GM19043 (cell line): ENCODE results near the gene CXXC4.

Experiments
- ATAC-seq: cut with Tn5 transposase; IDR thresholded peaks from one replicate; pipeline ENCODE4 v1.9.1; 2021; ENCODE audit warnings: low read depth; ENCODE audit not compliant: unreplicated experiment

Gene CXXC4

DNA sequence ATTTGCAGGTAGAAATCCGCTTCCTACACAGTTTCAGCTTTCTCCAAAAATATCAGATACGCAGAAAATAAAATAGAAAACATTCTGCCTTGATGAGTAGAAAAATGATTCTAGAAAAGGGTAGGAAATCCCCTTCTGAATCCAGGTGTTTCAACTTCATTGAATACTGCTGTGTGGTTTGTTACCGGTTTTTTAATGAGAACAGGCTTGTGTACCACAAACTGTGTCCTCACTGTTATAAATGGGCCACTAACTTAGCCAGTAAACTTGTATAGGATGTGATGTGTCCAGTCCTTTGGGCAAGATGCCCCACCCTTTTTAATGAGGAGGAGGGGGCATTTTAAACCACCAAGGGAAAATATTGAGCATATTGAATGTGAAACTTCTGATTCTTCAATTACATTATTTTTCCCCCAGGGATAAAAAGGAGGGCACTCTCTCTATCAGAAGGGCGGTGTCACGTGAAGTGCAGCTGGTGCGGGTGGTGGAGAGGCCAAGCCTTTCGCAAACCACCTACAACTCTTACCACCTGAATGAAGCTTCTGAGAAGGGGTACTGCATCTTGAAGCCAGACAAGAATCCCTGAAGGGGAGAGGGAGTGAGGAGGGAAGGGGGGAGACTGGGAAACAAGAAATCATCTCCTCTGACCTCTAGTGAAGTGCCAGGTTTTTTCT is 4.5 kb downstream of the CXXC4 start:
- ATAC-seq, result peak; percentile 34

DNA sequence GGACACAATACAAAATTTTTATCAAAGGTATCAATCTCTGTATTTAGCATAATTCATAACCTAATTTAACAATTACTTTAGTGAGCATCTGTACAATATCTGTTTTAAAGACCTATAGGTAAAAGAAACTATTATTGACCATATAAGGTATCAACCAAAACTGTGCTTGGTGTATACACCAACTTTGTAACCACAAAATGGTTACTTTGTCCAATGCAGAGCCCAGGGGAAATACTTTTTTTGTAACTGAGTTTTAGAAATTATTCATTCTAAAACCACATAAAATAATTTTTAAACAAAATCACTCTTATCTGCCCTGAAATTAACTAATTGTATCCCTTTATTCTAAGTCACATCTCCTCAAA is 5.0 kb downstream of the CXXC4 start:
- ATAC-seq, result no peak

DNA sequence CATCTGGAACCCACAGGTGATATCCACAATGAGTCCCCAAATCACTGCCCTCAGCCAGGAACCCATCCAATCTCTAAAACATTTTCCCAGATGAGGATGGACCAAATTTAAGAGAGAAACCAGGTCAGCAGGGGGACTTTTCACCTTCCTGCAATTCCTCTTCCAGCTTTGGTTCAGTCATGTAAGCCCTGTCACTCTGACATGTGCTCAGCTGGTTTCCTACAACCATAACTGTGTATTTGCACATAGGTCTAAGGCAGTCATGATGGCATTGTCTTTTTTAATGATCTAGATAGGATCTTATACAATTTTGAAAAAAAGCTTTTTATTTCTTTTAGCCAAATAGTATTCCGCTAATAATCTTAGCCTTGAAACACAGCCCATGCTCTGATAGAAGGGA is 6.5 kb downstream of the CXXC4 start:
- ATAC-seq, result no peak

DNA sequence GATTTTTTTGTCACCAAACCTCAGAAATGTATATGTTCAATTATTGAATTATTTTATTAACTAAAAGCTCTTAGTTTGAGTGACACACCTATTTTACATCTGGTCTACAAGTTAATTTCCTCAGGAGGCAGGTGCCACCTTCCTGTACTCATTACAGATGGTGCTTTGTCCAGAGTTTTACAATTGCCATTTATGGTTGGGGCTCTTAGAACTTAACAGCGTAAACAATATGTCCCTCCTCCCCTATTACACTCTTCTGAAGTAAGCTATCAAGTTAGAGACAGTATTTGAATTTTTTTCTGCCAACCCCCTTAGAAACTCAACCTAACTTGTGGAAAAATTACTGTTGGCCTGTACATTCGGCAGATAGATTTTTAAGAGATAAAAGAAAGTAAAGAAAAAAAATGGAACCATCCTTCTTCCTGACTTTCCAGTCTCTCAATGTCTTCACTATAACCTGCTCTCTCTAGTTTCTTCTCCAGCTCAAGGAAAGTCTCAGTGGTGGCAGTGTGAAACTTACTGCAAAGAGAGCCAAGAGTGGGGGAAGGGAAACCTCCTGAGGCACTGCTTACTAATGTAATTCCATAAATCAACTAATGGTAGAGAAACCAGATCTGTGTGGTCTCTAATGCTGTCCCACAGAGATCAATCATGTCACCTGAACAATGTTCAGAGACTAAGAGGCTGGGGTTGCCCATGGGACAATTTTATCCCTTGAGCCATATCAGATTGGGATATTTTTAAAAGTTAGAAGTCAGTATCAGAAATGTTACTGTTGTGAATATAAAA is 7.8 kb downstream of the CXXC4 start:
- no peak for ATAC-seq

DNA sequence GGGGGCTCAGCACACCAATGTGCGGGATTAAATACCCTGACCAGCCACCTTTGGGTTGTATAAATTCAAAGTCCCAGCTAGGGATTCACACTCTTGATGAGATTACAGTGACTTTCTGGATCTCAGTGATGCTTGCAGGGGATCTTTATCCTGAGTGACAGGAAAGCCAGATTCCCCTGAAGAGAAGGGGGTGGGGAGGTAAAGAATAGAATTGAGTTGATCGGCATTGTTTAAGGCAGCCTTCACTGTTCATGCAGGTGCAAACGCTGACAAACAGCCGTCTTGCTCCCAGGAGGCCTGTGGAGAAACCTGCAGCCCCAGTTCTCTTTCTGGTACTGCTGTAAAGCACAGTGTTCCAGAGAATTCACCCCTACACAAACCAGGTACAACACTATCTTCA is 19.0 kb downstream of the CXXC4 start:
- no peak for ATAC-seq

DNA sequence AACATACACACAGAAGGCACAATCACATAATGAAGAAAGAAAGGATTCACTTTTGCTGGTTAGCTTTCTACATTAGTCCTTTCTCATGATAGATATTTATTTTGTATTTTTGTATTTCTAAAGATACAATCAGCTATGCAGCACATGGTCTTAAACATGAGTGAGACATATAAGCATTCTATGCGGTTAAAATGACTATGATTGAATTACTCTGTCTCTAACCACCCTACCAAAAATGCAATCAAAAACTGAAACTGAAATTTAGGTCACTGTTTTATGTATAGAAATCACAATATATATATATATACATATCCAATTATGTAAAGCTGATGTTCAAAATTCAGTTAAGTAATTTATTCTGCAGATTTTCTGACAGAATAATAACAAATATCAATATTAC is 21.9 kb downstream of the CXXC4 start:
- ATAC-seq, result no peak

DNA sequence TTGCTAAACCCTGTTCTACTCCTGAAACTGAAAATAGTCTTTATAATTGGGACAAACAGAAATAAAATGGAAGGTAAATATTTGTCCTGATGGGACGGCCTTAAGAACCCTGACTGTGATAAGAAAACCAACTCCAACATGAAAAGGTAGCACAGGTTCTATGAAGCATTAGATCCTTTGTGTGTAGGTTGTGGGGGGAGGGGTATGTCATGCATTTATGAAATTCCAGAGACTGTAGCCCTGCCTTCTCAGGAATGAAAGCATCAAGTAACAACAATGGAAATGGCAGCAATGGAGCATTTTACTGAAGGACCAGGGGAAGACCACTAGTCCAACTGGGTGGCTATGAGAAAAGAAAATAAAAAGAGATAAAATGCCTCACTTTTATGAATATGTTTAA is 23.9 kb downstream of the CXXC4 start:
- ATAC-seq, result no peak

DNA sequence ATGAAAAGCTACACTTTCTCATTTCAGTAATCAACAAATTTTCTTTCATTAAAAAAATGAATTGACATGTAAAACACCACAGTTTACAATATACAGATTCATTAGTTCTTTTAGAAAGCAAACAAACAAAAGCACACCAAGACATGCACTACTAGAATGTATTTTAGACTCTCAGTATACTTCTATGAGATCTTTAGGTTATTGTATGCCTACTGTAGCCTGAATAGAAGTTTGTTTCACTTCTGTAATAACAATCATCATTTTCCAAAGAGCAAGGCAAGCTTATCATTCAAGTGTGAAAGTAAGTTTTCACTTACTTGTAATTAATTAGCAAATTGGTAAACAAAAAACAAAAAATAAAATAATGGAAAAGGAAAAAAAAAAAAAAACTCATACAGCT is 24.9 kb downstream of the CXXC4 start:
- no peak for ATAC-seq

DNA sequence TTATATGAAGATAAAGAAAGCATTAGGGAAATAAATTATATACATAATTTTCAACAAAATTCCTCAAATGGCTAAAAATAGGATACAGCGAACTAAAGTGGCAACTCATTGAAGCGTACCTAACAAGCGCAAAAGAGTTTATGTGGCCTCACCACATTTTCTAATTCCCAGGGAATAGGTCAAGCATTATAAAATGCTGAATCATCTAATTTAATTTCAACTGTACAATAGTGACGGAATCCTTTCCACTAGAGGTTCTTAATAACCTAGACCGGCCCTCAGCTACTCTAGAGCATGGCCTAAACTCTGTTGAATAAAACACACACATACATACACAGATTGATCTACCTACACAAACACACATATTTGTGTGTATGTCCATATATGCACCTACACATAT is 29.1 kb downstream of the CXXC4 start:
- ATAC-seq, result no peak

DNA sequence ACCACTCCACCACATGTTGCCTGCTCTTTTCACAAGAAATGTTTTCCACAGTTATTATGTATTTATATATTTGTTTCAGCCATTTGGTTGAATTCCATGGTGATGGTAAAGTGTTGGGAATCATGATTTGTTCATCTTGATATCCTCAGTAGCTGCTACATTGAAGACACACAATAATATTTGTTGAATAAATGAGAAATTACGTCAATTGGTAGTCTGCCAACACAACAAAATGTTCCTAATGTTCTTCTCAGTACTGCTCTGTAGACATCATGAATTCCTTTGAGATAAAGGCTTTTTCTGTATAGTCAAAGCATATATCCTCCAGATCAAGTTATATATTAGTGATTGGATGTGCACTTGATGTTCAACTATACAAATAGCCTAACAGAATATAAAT is 29.5 kb downstream of the CXXC4 start:
- no peak for ATAC-seq

DNA sequence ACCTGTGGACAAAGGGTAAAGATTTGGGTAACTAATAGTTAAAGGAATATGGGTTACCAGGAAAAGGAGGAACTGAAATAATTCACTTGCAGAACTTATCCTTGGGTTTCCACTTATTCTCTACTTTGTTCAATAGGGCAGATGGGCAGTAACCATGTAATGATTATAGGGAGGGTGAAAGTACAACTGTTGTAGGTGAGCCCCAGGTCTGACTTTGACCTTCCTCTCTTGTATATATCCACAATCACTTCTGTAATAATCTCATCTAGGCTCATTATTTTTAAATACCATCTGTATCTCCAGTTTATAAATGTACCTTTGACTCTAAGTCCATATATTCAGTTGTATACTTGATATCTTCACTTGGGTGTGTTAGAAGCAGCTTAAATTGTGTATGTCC is 32.1 kb downstream of the CXXC4 start:
- ATAC-seq, result no peak

DNA sequence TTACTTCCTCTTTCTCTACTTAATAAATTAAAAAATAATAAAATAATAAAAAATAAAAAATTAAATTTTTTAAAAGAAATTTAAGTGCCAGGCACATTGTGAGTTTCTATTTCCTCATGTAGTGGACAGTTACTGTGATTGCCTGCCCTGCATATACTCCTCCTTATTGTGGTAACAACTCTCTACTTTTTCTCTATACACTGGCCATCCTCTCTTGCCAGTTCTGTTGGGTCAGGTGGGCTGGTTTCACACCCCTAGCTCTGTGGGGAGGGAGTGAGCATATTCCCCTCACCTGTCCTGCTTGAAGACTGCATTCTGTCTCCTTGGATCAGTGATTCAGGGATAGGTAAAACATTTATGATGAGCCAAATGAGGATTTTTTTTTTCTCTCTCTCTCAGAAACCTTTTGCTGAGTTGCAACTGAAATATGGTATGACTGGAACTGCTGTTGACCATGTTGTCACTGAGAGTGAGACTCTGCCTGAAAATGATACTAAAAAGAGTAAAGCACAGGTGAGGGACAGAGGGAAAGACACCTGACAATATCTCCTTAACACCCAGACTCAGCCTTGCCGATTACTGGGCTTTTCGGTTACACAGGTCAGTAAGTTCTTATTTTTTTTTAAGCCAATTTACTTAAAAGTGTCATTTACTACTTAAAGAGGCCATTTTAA is 37.2 kb downstream of the CXXC4 start:
- ATAC-seq, result no peak

DNA sequence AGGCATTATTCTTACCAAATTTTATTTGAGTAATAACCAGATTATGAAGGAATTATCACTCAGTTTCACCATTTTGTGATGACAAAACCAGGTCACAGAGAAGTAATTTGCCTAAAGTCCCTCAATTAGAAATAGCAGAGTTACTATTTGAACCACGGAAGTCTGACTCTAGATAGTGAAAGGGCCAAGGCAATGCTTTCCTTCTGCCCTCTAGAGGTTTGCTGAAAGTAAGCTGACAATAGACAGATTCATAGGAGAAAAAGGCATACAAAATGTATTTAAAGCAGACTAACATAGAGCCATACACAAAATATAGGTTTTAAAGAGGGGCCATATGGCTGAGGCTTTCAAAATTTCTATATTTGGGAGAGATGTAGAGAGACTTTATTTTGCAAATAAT is 43.1 kb downstream of the CXXC4 start:
- peak; percentile 58 for ATAC-seq

DNA sequence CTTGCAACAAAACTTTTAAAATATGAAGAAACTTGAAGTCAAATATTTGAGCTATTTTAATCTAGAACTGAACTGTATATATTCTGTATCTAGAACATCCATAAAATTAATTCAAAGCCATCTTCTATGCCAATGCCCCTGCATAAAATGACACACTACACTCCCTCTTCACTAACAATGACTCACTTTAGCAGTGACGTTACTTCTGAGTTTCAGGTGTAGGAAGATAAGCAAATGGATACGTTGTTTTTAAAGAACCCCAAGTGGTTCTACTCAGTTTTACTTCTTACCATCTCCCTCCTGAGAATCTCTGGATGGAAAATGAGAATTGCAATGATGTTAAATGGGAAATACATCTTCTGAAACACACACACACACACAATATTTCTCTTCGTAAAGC is 45.2 kb downstream of the CXXC4 start:
- ATAC-seq, result no peak

DNA sequence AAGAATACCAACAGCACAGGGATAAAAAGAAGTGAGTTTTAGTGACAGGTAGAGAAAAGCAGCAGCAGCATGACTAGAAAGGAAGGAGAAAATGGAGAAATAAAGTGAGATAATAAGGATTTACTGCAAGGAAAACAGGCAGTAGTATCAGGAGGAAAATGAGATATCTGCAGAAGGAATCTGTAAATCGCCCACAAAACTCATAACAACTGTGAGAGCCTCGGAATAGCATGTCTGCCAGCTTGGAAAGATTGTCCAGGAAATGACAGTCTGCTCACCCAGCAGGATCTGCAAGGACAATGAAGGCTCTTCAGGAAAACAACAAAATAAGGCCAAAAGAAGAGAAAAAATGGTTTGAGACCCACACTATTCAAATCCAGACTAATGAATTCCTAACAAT is 47.4 kb downstream of the CXXC4 start:
- no peak for ATAC-seq

DNA sequence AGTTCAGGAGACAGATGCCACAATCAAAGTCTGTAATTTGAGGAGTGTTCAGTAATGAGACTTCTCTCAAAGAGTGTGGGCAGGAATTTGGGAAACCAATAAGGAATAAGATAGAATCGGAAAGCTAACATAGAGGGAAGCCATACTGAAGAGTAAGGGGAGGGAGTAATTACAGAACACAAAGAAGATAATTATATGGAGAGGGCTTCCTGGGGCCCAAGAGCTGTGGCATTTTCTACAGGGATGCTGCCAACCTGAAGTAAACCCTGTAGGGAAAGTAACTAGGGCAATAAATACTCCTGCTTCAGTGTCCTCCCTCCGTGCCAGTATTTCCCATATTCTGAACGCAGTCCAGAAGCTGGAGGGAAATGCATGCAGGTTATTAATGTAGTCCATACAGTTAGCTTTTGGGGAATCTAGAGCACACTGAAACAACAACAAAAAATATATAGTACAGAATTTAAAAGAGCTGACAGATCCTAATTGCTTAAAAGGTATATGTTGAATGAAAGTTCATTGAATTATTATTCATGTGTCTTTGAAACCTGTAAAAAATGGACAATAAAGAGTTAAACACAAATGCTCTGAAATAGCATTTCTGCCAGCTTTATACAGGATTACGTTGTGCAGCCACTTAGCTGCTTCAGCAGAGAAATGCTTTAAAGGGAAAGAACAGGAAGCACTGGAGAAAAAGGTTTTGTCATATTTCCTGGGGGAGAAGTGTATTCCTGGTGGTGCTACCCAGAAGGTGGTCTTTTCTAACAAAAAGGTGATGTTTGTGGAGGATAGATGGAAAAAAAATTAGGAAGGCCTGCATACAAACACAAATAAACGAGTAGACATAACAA is 48.0 kb downstream of the CXXC4 start:
- no peak for ATAC-seq

DNA sequence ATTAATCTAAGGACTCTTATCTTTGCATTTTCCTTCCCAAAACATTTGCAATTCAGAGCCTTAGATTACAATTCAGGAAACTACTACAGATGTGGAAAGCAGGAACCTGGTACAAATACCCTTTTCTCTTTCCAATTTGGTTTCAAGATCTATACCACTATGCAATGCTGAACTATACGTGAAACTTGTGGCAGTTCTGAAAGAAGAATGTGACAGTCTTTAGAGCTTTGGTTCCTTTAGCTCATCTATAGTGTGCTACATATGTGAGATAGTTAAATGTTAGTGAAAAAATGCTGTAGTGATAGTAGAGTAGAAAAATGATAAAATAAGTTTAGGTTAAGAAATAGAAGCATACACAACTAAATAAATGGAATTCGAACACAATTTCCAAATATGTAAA is 50.0 kb downstream of the CXXC4 start:
- no peak for ATAC-seq

DNA sequence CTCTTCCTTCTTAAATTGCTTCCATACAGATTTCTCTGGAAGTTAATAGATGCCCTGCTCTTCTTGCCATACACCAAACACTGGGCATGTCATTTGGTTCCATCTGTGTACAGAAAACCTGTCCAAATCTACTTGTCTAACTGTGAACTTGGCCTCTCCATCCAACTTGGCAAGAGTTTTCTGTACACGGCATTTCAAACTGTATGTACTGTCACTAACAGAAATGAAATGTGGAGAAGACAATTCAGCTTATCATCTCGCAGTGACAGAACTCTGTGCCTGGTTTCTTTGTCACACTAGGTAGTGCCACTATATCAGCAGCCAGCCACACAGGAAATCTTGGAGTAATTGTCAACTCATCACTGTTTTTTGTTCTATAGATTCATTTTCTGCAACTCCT is 58.2 kb downstream of the CXXC4 start:
- no peak for ATAC-seq

DNA sequence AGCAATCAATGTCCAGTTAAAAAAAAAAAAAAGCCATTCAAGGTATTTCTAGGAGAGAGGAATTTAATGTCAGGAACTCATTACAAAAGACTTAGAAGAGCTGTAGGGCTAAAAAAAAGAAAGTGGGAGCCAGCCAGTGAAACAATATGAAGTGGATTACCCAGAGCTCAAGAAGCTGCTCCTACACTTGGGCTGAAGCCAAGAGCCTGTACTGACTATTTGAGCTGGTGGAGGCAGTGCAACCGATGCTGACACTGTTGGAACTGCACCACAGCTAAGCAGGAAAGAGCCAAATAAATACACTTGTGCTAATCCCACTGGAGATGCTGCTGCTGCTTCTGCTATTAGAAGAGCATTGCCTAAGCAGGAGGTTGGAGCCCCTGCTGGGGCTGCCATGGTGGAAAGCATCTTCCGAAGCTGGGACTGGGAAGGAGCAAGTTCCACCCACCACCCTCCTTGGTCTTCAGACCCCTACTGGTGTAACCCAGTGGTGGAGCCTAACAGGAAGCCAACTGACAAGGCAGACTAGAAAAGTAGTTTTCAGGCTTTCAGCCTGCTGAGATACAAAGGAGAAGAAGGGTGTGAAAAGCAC is 65.4 kb downstream of the CXXC4 start:
- ATAC-seq, result no peak

DNA sequence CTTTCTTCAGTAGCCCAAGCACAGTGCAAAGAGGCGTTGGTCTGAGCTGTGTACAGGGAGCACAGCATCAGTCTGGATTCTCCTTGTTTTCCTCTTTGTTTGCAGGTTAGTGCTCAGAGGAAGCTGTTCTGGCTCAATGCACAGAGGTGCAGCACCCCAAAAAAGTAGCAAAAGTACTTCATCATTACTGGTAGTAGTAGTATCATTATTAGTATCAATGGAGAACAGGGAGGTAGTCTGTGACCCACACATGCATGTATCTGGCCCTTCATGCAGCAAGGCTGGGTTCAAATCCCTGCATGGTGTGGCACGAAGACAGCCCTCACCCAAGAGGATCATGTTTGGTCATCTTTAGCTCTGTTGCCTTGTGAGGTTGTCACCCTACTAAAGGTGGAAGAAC is 68.7 kb downstream of the CXXC4 start:
- no peak for ATAC-seq

DNA sequence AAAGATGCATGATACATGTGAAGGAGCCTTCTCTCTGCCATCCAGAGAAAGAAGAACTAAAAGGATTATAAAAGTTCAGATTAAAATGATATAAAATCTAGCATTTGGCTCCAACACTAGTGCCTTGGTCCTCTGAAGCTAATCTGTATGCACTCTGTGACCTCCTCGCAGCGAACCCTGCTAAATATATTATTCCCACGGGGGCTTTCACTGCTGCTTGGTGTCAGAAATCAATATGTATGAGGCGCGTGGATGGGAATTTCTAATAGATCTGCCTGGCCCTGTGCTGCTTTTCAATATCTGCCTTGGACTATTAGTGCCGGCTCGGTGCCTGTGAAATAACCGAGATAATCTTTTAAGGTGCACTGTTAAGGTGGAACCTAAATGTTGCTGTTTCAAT is 69.7 kb downstream of the CXXC4 start:
- ATAC-seq, result no peak
